Mucosa of rectum (tissue), 2 donors: ENCODE results near the gene PPM1N.
A peak's percentile ranks its signal among the peaks of the same experiment; 100 is the strongest.

Experiments used
- H3K27ac ChIP-seq, 2 donors: one replicate each; pipeline ENCODE4 v1.7.0; 2013; ENCODE audit warnings: inconsistent platforms in 2 of 2, low read depth in 2 of 2, low read length in 2 of 2
- H3K27me3 ChIP-seq, 2 donors: one replicate each; pipeline ENCODE4 v1.7.0; 2013; ENCODE audit warnings: low read length in 2 of 2; ENCODE audit not compliant: control insufficient read depth in 2 of 2, insufficient read depth in 2 of 2
- H3K36me3 ChIP-seq, 2 donors: one replicate each; pipeline ENCODE4 v1.7.0; 2013; ENCODE audit warnings: low read length in 2 of 2; ENCODE audit not compliant: control insufficient read depth in 2 of 2, insufficient read depth in 2 of 2
- H3K4me1 ChIP-seq, 2 donors: one replicate each; pipeline ENCODE4 v1.7.0; 2013; ENCODE audit warnings: low read length in 2 of 2, mild to moderate bottlenecking in 1 of 2; ENCODE audit not compliant: control insufficient read depth in 2 of 2, insufficient read depth in 2 of 2
- H3K4me3 ChIP-seq, 2 donors: one replicate each; pipeline ENCODE4 v1.7.0; 2013; ENCODE audit warnings: low read length in 2 of 2
- H3K9ac ChIP-seq, 2 donors: one replicate each; pipeline ENCODE4 v1.7.0; 2013; ENCODE audit warnings: low read length in 2 of 2, low read depth in 1 of 2, mild to moderate bottlenecking in 1 of 2
- H3K9me3 ChIP-seq, 2 donors: one replicate each; pipeline ENCODE4 v1.7.0; 2013; ENCODE audit warnings: low read length in 2 of 2; ENCODE audit not compliant: control insufficient read depth in 2 of 2
- donor health status: healthy.
- donor health status: Normal muscosa, but diverticular disease.

The PPM1N gene

DNA sequence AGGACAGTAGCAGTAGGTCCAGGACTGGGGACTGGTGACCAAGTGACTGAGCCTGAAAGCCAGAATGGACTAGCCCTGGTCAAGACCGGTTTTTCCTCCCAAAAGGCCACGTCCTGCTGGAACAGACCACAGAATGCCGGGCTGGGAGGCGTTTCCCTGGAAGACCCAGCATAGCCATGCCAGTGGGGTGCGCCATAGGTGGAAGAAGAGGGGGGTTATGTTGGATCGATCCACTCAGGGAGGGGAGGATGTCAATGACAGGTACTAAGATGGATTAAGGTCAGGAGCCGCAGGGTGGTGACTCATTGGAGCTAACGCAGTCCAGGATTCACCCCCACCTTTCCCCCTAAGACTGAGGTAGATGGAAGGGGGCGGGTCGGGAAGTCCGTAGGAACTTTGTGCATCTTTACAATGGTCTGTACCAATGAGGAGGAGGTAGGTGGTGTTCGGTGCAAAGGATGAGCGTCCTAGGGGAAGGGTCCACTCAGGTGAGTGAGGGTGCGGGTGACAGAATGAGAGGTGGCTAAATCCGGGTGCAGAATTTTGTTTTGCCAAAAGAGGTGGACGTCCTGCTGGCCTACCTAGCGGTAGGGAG lies 30.0 kb downstream of the PPM1N start:
- peak overlapping the region; percentile 23 to 31 for H3K27ac ChIP-seq
- no peaks in the 10 kb centered on the region for H3K27me3 ChIP-seq
- no peaks in the 10 kb centered on the region for H3K9me3 ChIP-seq
- H3K4me3 ChIP-seq: peak overlapping the region; percentile 60 to 63
- no peak overlapping the region for H3K9ac ChIP-seq
- peaks cover 23% of the 10 kb centered on the region in 2 donors for H3K36me3 ChIP-seq
- H3K4me1 ChIP-seq: peaks cover 9 to 11% of the 10 kb centered on the region in 2 donors

DNA sequence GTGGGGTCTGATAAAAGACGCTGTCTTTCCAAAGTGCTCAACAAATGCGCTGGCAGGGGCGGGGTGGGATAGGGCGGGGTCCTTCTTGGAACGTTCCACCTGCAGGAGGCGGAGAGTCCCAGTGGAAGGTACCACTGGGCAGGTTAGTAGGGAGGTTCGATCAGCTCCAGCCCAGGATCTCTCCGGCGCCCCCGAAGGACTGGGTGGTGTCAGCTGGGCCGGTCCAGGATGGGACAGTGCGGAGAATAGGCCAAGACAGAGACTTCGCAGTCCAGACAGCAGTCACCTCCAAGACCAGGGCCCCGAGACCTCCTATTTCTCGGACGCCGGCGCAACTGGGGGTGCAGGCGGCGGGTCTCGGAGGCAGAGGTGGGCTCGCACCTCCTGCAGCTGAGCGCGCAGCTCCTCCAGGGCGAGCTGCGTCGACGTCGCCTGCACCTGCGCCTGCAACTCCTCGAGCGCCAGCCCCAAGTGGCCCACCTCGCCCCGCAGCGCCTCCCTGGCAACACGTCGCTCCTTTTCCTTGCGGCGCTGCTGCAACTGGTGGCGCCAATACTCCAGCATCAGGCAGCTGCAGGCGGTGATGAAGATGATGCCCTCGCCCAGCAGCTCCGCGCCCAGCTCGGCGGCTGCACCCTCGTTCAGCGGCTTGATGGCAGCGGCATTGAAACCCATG lies 30.6 kb downstream of the PPM1N start:
- H3K4me3 ChIP-seq: peak overlapping the region; percentile 60 to 63
- peaks cover 20 to 21% of the 10 kb centered on the region in 2 donors for H3K36me3 ChIP-seq
- peak overlapping the region; percentile 23 to 43 for H3K27ac ChIP-seq
- H3K9ac ChIP-seq: peak overlapping the region in 1 of 2 donors; percentile 72
- no peaks in the 10 kb centered on the region for H3K27me3 ChIP-seq
- H3K4me1 ChIP-seq: peaks cover 8 to 9% of the 10 kb centered on the region in 2 donors
- H3K9me3 ChIP-seq: no peaks in the 10 kb centered on the region

DNA sequence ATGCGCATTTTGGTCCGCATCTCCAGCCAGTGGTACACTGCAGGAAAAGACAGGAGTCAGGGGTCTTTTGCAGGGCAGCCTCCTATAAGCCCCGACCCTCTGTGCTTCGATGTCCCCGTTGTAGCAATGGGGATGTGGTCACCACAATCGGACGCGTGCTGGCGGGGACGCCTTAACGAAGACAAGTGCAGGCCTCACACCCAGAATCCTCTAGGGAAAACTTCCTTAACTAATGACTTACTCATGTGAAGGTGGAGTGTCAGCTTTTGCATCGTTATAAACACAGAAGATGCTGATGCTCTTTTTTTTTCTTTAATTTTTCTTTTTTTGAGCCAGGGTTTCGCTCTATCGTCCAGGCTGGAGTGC lies 31.2 kb downstream of the PPM1N start:
- Histone ChIP-seq H3K27ac (peak overlapping the region in 1 of 2 donors; percentile 9), H3K4me3 (peak overlapping the region; percentile 60 to 63), H3K9me3 (no peaks in the 10 kb centered on the region), H3K9ac (peak overlapping the region in 1 of 2 donors; percentile 72), H3K4me1 (peaks cover 8 to 9% of the 10 kb centered on the region in 2 donors), H3K27me3 (no peaks in the 10 kb centered on the region), H3K36me3 (peaks cover 15 to 16% of the 10 kb centered on the region in 2 donors)

DNA sequence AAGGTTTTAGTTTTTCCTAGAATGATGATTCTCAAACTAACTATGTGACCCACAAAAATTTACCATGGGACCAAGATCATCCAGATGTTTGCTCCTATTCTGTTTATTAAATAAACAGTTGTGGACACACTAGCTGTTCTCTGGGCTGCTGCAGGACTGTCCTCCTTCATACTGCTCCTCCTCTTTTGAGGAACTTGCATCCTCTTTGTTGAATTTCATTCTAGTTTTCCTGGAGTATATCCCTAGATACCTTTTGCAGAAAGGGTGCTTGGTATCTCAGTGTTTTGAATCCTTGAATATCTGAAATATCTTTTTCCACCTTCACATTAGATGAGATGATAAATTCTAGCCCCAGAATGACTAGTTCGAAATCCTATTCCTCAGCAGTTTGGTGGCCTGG lies 33.1 kb downstream of the PPM1N start:
- no peaks in the 10 kb centered on the region for H3K27me3 ChIP-seq
- peaks cover 8 to 9% of the 10 kb centered on the region in 2 donors for H3K4me1 ChIP-seq
- no peak overlapping the region for H3K4me3 ChIP-seq
- no peak overlapping the region for H3K9ac ChIP-seq
- H3K9me3 ChIP-seq: no peaks in the 10 kb centered on the region
- peaks cover 3% of the 10 kb centered on the region in 2 donors for H3K36me3 ChIP-seq
- no peak overlapping the region for H3K27ac ChIP-seq

DNA sequence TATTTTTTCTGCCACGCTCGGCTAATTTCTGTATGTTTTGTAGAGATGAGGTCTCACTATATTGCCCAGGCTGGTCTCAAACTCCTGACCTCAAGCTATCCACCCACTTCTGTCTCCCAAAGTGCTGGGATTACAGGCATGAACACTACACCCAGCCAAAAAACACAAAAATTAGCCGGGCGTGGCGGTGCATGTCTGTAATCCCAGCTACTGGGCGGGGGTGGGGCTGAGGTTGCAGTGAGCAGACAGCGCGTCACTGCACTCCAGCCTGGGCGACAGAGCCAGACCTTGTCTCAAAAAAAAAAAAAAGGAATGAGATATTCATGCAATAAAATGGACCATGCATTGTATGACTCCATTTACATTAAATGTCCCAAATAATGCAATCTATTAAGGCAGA lies 41.2 kb downstream of the PPM1N start:
- Histone ChIP-seq H3K36me3 (no peaks in the 10 kb centered on the region), H3K4me1 (no peaks in the 10 kb centered on the region), H3K9ac (no peak overlapping the region), H3K9me3 (no peaks in the 10 kb centered on the region), H3K4me3 (no peak overlapping the region), H3K27ac (no peak overlapping the region), H3K27me3 (no peaks in the 10 kb centered on the region)

DNA sequence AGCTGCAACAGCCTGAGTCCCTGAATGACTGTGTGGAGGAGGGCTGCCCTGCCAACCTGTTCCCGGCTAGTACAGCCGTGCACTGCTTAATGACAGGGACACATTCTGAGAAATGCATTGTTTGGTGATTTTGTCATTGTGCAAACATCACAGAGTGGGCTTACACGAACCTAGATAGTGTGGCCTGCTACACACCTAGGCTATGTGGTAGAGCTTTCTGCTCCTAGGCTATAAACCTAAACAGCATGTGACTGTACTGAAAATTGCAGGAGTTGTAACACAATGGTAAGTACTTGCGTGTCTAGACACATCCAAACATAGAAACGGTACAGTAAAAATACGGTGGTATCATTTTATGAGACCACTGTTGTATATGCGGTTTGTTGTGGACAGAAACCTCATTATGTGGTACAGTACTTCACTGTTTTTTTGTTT lies 44.0 kb downstream of the PPM1N start:
- Histone ChIP-seq H3K4me3 (no peak overlapping the region), H3K27me3 (no peaks in the 10 kb centered on the region), H3K9me3 (no peaks in the 10 kb centered on the region), H3K4me1 (no peaks in the 10 kb centered on the region), H3K27ac (no peak overlapping the region), H3K36me3 (no peaks in the 10 kb centered on the region), H3K9ac (no peak overlapping the region)

DNA sequence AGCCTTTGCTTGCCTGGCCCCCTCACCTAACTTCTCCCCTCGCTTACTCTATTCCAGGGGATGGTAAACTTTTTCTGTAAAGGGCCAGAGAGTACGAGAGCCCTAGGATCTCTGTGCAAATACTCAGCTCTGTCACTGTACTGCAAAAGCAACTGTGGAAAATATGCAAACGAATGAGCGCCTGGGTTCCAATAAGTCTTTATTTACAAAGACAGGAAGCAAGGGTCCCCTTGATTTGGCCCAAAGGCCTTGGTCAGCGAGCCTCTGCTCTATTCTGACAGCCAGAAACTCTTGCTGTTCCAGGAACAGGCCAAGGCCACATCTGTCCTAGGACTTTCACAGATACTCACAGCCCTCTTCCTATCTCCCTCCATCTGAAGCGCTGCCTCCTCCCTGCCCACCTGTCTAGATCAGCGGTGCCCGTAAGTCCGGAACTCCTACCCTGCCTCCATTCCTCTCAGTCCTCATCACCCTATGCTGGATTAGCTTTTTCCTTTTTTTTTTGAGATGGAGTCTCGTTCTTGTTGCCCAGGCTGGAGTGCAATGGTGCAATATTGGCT lies 49.0 kb downstream of the PPM1N start:
- Histone ChIP-seq H3K4me3 (no peak overlapping the region), H3K27ac (no peak overlapping the region), H3K4me1 (peaks cover 3 to 9% of the 10 kb centered on the region in 2 donors), H3K27me3 (no peaks in the 10 kb centered on the region), H3K9me3 (no peaks in the 10 kb centered on the region), H3K9ac (no peak overlapping the region), H3K36me3 (no peaks in the 10 kb centered on the region)

DNA sequence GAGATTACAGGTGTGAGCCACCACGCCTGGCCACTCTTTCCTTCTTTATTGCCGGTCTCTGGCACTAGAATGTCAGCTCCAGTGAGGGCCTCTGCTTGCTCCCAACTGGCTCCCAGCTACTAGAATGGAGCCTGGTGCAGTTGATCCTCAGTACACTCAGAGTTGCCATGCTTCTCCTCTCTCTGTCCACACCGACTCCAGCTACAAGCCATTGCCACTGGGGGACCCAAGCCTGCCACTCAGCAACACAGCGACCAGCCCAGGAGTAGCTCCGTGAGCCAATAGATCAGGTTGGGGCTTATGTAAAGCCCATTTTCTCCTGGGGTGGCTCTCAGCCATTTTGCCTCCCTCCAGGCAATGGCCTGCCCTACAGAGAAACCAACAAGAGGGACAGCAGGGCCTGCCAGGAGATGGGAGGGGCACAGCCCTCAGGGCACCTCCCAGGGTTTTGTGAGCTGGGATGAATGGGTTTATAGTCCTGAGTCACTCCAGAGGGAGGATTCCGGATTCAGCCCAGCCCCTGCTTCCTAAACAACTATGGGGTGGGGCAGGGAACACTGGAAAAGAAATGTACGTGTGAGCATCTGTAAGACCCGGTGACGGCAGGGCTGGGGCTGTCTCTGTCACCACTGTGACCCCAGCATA lies 49.8 kb downstream of the PPM1N start:
- H3K27me3 ChIP-seq: no peaks in the 10 kb centered on the region

More for the DNA sequence above, 49.8 kb downstream of the PPM1N start:
- Histone ChIP-seq H3K36me3 (peaks cover 0 to 1% of the 10 kb centered on the region in 2 donors), H3K4me3 (no peak overlapping the region), H3K27ac (peak overlapping the region; percentile 71 to 81), H3K9ac (peak overlapping the region in 1 of 2 donors; percentile 58), H3K9me3 (no peaks in the 10 kb centered on the region), H3K4me1 (peaks cover 3 to 9% of the 10 kb centered on the region in 2 donors)
